ENCODE results near the gene KAT7.

Gene KAT7

GRCh38 chr17:49798738-49799137, 10.3 kb downstream of the KAT7 start:
- Histone ChIP-seq H3K9ac (no peak overlapping the region), H2AFZ (ENCODE audit: low read depth) (no peak overlapping the region), H3K4me2 (no peak overlapping the region), H3K4me1 (ENCODE audit: low read depth, poor library complexity, severe bottlenecking) (no peaks in the 10 kb centered on the region), H3K79me2 (ENCODE audit: insufficient read depth, low read depth) (peaks cover 55% of the 10 kb centered on the region; the same call in 1 of the 2 replicates), H4K20me1 (ENCODE audit: insufficient read depth) (peaks cover 9% of the 10 kb centered on the region; the same call in 1 of the 2 replicates), H3K36me3 (ENCODE audit: insufficient read depth) (peaks cover 22% of the 10 kb centered on the region; the same call in 1 of the 2 replicates), H3K27ac (no peak overlapping the region), H3K4me3 (IDR thresholded peaks at IDR 0.05; ENCODE audit: insufficient read depth, low read depth, low read length) (no peak overlapping the region), H3K27me3 (ENCODE audit: insufficient read depth, low read depth) (no peaks in the 10 kb centered on the region)
- TF ChIP-seq CTCF (conservative IDR thresholded peaks at IDR 0.05; ENCODE audit: low read depth, low read length) = no peak

GRCh38 chr17:49809056-49809455, 20.6 kb downstream of the KAT7 start:
- TF ChIP-seq CTCF (conservative IDR thresholded peaks at IDR 0.05; ENCODE audit: low read depth, low read length) = no peak
- no peak overlapping the region for H3K9ac ChIP-seq
- H3K4me3 ChIP-seq (IDR thresholded peaks at IDR 0.05; ENCODE audit: insufficient read depth, low read depth, low read length) = no peak overlapping the region
- H3K79me2 ChIP-seq (ENCODE audit: insufficient read depth, low read depth) = no peaks in the 10 kb centered on the region; the same call in 1 of the 2 replicates
- H2AFZ ChIP-seq (ENCODE audit: low read depth) = no peak overlapping the region
- no peak overlapping the region for H3K27ac ChIP-seq
- peaks cover 3% of the 10 kb centered on the region; the same call in 1 of the 2 replicates for H3K36me3 ChIP-seq (ENCODE audit: insufficient read depth)
- H3K27me3 ChIP-seq (ENCODE audit: insufficient read depth, low read depth) = no peaks in the 10 kb centered on the region
- no peaks in the 10 kb centered on the region for H3K4me1 ChIP-seq (ENCODE audit: low read depth, poor library complexity, severe bottlenecking)
- H3K4me2 ChIP-seq = no peak overlapping the region
- H4K20me1 ChIP-seq (ENCODE audit: insufficient read depth) = no peaks in the 10 kb centered on the region

GRCh38 chr17:49814781-49815529, 26.5 kb downstream of the KAT7 start:
- H2AFZ ChIP-seq (ENCODE audit: low read depth) = no peak overlapping the region
- H3K9ac ChIP-seq = no peak overlapping the region
- peaks cover 7% of the 10 kb centered on the region; the same call in 1 of the 2 replicates for H3K36me3 ChIP-seq (ENCODE audit: insufficient read depth)
- H3K79me2 ChIP-seq (ENCODE audit: insufficient read depth, low read depth) = 0 out of 2 replicates have a peak, but pooled peaks cover 5% of the 10 kb centered on the region
- no peak overlapping the region for H3K27ac ChIP-seq
- H3K4me2 ChIP-seq = no peak overlapping the region
- H4K20me1 ChIP-seq (ENCODE audit: insufficient read depth) = no peaks in the 10 kb centered on the region
- peaks cover 11% of the 10 kb centered on the region for H3K4me1 ChIP-seq (ENCODE audit: low read depth, poor library complexity, severe bottlenecking)
- TF ChIP-seq CTCF (conservative IDR thresholded peaks at IDR 0.05; ENCODE audit: low read depth, low read length) = no peak
- no peaks in the 10 kb centered on the region for H3K27me3 ChIP-seq (ENCODE audit: insufficient read depth, low read depth)
- no peak overlapping the region for H3K4me3 ChIP-seq (IDR thresholded peaks at IDR 0.05; ENCODE audit: insufficient read depth, low read depth, low read length)

GRCh38 chr17:49815761-49816281, 27.3 kb downstream of the KAT7 start:
- Histone ChIP-seq H3K4me3 (IDR thresholded peaks at IDR 0.05; ENCODE audit: insufficient read depth, low read depth, low read length) (no peak overlapping the region), H2AFZ (ENCODE audit: low read depth) (no peak overlapping the region), H3K4me2 (no peak overlapping the region), H3K36me3 (ENCODE audit: insufficient read depth) (peaks cover 7% of the 10 kb centered on the region; the same call in 1 of the 2 replicates), H3K27ac (no peak overlapping the region), H3K4me1 (ENCODE audit: low read depth, poor library complexity, severe bottlenecking) (peaks cover 18% of the 10 kb centered on the region), H3K27me3 (ENCODE audit: insufficient read depth, low read depth) (no peaks in the 10 kb centered on the region), H4K20me1 (ENCODE audit: insufficient read depth) (no peaks in the 10 kb centered on the region), H3K79me2 (ENCODE audit: insufficient read depth, low read depth) (0 out of 2 replicates have a peak, but pooled peaks cover 5% of the 10 kb centered on the region), H3K9ac (no peak overlapping the region)
- TF ChIP-seq CTCF (conservative IDR thresholded peaks at IDR 0.05; ENCODE audit: low read depth, low read length) = no peak
